Left cardiac atrium (tissue), 4 donors: ENCODE results near the gene MRI1. TPM values are rescaled to one million over a fixed set of nuclear protein-coding genes. Genes with fewer than 3 reads are reported as not detected.
"Not testable (repeated sequence)": the region's sequence is repeated elsewhere in the genome, so short reads cannot be mapped to it uniquely, and the experiment has no call there.

Source experiments
- ATAC-seq, 2 donors: fragments of 200-7000 bp; cut with Tn5 transposase; one replicate each; pipeline ENCODE4 v1.9.1; 2020; ENCODE audit warnings: mild to moderate bottlenecking in 2 of 2, moderate library complexity in 2 of 2
- DNase-seq: peaks from one replicate; pipeline ENCODE4 v3.0.0-alpha.2; 2020
- intact Hi-C, 2 donors: fragments of 100-400 bp; cut with DNase I; formaldehyde crosslinking; loops; one replicate each; pipeline versions ENCODE4 v1.14.1 to v1.15.1; 2022 to 2023
- total RNA-seq, 2 donors: library from RNA; stranded (reverse); fragmentation: NEBNext Ultra II Directional; extraction: Animal tissue kit (Norgen Biotek cat#: 25700); gene quantifications; one replicate each; pipeline ENCODE4 v1.2.1, GENCODE V29; 2021
- donor health status: DM: no; HTN: yes; CAD: no.
- donor health status: DM: no; HTN: yes; CAD: no; lungs with severe emphysema.
- donor health status: DM: yes; HTN: yes; CAD: no.
- donor health status: Dilated cardiomyopathy.

Gene MRI1
- total RNA-seq, 2 donors from 2014 or later = 15.8 to 16.4 TPM

DNA sequence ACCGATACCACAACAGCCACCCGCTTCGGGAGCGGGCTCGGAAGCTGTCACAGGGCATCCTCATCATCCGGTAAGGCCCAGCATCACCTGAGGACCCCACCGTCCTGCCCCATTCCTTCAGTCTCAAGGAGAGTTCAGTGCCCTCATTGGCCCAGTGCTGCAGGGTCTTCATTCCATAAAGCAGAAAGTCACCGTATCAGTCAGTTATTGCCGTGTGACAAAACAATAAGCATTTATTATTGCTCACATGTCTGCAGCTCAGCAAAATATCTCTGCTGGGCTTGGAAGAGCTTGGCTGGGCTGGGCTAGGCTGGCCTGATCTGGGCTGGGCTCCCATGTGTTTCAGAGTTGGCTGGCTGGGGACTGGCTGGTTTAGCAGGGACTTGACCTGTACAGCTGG is 8.1 kb upstream of the MRI1 start:
- ATAC-seq (no peak), DNase-seq (no peak)

DNA sequence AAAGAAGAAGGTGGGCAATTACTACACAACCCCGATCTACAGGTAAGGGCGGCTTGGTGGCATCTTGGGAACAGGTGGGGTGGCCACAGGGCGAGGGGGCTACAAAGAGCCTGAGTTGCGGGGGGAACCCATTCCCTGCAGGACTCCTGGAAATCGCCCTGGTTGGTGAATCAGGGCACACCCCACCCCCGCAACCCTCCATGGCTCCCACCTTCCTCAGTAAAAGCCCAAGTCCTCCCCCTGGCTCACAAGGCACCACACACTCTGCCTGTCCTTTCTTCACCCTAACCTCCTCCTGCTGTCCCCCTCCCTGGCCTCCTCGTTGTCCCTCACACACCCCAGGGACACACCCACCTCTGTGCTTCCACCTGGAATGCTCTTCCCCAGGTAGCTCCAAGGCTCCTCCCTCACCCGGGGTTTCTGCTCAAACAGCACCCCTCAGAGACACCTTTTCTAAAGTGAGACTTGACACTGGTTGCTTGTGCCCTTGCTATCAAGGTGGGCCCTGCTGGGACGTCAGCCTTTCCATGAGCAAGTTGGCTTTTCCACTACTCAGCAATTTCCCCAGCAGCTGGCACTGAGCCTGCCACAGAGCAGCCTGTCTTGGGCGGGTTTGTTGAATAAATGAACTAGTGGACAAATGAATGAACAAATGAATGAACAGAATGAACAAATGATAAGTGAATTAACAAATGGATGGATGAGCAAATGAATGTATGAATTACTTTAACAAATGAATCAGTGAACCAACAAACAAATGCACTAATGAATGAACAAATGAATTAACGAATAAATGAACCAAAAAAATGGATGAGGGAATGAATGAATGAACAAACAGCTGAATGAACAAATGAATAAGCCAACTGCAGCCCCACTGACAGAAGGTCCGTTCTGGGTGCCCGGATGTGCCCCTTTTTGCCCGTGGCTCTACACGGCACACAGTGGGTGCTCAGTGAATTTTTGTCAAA is 6.2 kb upstream of the MRI1 start:
- DNase-seq = no peak
- intact Hi-C loops = no loop called here
- no peak for ATAC-seq

More for the DNA sequence above, 8.1 kb upstream of the MRI1 start:
- intact Hi-C loops = no loop called here

GRCh38 chr19:13758795-13759194 is 5.5 kb upstream of the MRI1 start:
- intact Hi-C loops = no loop called here
- DNase-seq (no peak), ATAC-seq (no peak)

GRCh38 chr19:13761423-13761822 is 2.9 kb upstream of the MRI1 start:
- DNase-seq (no peak), ATAC-seq (no peak)
- intact Hi-C loops = no loop called here

DNA sequence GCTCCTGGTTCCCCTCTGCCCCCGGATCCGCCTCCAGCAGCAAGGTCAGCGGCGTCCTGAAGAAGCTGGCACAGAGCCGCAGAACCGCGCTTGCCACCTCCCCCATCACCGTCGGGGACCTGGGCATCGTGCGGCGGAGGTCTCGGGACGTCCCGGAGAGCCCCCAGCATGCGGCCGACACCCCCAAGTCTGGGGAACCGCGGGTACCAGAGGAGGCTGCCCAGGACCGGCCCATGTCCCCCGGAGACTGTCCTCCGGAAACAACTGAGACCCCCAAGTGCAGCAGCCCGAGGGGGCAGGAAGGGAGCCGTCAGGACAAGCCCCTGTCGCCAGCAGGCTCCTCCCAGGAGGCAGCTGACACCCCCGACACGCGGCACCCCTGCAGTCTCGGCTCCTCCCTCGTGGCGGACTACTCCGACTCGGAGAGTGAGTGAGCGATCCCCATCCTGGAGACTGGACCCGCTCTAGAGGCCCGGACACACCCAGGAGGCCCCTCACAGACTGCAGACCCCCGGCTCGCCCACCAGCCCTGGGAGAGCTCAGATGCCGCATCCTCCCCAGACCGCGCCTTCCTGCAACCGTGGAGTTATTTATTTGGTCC is 1.6 kb upstream of the MRI1 start:
- ATAC-seq (no peak), DNase-seq (no peak)
- intact Hi-C loops = no loop called here

DNA sequence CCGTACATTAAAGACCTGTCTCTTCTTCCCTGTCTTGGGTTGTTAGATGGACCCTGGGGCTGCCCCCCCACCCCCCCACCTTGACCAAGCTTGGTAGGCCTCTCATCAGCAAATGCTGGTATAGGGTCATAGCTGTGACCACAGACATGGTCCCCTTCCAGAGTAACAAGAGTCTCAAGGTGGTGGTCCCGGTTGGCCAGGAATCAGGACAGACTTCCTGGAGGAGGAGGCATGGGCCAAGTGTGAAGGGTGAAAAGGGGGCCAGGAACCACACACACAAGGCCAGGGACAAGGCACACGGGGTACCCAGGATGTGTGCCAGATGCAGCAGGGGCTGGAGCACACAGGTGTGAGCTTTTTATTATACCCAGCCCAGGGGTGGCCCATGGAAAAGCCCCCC is 1.1 kb upstream of the MRI1 start:
- ATAC-seq = no peak
- no peak for DNase-seq
- intact Hi-C loops = no loop called here

GRCh38 chr19:13764821-13765394 is 586 bp downstream of the MRI1 start:
- DNase-seq (no peak), ATAC-seq (peak; percentile 29 to 51)
- intact Hi-C loops = no loop called here

DNA sequence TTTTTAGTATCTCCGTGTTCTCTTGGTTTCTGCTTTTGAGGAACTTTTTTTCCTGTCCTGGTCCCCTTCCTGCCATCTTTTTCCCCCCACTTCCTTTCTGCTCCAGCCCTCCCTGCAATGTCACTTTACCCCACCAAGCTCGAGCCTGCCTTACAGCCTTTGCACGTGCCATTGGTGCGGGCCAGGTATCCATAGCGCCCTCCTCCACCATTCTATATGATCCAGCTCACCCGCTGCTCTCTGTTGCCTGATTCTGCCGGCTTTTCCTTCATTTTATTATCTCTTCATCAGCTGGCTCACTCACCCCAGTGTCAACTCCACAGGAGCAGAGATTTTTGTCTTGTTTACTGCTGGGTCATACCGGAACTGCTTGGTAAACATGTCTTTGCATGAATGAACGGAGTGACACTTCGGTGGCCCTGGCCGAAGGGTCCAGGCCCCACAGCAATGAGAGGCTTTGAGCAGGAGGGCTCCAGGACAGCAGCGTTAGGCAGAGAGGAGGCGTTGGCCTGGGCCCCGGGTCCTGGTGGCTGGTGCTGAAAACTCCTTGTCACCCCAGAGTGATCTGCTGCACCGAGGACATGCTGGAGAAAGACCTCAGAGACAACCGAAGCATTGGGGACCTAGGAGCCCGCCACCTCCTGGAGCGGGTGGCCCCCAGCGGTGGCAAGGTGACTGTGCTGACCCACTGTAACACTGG is 1.2 kb downstream of the MRI1 start:
- ATAC-seq (no peak), DNase-seq (no peak)
- intact Hi-C loops = no loop called here

DNA sequence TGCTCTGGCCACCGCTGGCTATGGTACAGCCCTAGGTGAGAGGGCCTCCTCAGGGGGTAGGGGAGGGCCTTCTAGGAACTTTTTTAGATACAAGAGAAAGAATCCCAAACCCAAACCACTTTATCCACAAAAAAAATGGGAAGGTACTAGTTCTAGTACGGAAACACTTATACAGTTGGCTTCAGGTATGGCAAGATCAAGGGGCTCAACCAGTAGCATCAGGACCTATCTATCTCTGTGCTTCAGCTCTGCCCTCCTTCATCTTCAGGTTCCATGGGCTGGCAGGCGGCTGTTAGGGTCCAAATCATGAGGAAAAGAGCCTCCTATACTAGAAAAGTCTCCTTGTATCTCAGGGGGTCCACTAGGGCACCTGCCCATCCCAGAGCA is 1.8 kb downstream of the MRI1 start:
- DNase-seq = no peak
- intact Hi-C loops = no loop called here

GRCh38 chr19:13768510-13768909 is 4.2 kb downstream of the MRI1 start:
- no peak for DNase-seq
- ATAC-seq = no peak
- intact Hi-C loops = no loop called here

More for the DNA sequence above, 1.8 kb downstream of the MRI1 start:
- no peak for ATAC-seq

DNA sequence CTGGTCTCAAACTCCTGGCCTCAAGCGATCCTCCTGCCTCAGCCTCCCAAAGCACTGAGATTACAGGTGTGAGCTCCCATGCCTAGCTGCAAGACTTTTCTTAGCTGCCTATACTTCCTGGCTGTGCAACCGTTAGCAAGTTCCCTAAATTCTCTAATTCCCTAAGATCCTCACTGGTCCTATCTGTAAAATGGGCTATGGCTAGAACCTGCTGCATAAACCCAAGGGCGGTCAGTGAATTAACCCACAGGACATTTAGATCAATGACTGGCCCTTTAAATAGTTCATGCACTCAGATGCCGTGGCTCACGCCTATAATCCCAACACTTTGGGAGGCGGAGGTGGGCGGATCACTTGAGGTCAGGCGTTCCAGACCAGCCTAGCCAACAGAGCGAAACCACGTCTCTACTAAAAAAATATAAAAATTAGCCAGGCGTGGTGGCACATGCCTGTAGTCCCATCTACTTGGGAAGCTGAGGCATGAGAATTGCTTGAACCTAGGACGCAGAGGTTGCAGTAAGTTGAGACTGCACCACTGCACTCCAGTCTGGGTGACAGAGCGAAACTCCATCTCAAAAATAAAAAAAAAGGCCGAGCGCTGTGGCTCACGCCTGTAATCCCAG is 5.8 kb downstream of the MRI1 start:
- intact Hi-C loops = no loop called here
- DNase-seq = no peak
- no peak for ATAC-seq

DNA sequence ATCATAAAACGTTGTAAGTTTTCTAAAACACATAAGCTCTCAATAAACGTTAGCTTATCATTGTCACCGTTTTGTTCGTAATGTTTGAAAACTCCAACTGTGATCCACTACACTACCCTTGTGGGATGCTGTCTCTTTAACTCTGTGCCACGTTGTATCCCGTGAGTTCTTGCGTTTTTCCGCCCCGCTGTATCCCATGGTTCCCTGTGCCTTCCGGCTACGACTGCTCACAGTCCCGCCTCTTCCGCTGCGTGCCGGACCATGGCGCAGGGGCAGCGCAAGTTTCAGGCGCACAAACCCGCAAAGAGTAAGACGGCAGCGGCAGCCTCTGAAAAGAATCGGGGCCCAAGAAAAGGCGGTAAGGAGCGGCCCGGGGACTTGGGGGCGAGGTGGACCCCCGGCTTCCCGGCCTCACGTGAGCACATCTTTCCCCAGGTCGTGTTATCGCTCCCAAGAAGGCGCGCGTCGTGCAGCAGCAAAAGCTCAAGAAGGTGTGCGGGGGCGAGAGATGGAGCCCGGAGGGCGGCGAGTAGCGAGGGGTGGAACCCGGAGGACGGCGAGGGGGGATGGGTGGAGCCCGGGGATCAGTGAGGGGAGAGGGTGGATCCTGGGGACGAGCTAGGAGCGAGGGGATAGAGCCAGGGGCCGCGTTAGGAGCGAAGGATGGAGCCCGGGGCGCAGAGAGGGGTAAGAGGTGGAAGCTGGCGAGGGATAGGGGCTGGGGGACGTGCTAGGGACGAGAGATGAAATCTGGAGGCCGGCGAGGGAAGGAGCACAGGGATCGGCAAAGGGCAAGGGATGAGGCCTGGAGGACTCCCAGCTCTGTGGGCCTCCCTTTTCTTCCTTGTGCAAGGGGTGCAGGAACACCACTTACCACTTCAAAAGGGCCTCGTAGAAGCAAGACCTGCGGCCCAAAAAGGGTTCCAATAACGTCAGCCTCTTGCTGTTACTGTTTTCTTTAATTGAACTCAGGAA is 10.2 kb downstream of the MRI1 start, which contains the start of gene C19orf53:
Gene C19orf53 (plus strand): TSS at position 240 of the 975 bp plus-strand sequence. CDS start 22 bp downstream, at position 262.
- intact Hi-C loops = no loop called here
- DNase-seq (peak; percentile 91), ATAC-seq (peak; percentile 99 to 100)

- DNase-seq (no peak), ATAC-seq (no peak)
- intact Hi-C loops = no loop called here
Measured at GRCh38 chr19:13778398-13778797, 14.1 kb downstream of the MRI1 start.

GRCh38 chr19:13778847-13779246 is 14.5 kb downstream of the MRI1 start:
- DNase-seq (no peak), ATAC-seq (no peak)
- intact Hi-C loops = no loop called here

- DNase-seq, intact Hi-C loops, ATAC-seq: not testable (repeated sequence)
Measured at GRCh38 chr19:13779794-13780193, 15.5 kb downstream of the MRI1 start.

DNA sequence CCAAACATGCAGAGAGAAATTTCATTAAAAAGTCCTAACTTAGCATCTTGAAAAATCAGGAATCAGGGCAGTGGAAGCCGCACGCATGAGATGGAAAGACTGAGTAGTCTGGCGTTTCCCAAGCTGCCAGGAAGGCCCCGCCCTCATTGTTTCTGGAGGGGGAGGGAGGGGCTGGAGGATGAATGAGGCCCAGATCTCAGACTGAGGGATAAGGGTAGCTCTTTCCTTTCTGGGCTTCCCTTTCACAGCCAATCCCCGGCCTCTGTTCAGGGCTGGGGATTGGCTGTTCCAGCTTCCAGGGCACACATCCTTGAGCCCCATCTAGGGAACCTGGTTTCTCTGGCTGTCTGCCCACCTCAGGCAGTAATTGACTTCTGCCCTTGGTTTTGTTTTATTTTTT is 17.2 kb downstream of the MRI1 start:
- ATAC-seq (peak; percentile 78 to 89), DNase-seq (peak; percentile 84)
- intact Hi-C loops = no loop called here

DNA sequence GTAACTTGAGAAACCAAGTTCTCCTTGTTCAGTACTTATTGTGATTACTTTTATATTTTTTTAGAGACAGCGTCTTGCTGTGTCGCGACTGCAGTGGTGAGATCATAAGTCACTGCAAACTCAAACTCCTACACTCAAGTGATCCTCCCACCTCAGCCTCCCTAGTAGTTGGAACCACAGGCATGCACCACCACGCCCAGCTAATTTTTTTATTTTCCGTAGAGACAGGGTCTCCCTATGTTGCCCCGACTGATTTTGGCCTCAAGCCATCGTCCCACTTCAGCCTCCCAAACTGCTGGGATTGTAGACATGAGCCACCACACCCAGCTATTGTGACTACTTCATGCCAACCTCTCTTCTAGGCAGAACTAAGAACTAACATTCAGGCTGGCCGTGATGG is 18.2 kb downstream of the MRI1 start:
- intact Hi-C loops = no loop called here
- ATAC-seq = no peak
- DNase-seq = no peak
